GM18519 (cell line): ENCODE results near the gene DIP2C.
"Not testable (repeated sequence)": the region's sequence is repeated elsewhere in the genome, so short reads cannot be mapped to it uniquely, and the experiment has no call there.

Experiments used
- ATAC-seq: cut with Tn5 transposase; IDR thresholded peaks from one replicate; pipeline ENCODE4 v1.9.1; 2021; ENCODE audit warnings: mild to moderate bottlenecking, moderate library complexity; ENCODE audit not compliant: unreplicated experiment, low FRiP score

The DIP2C gene

GRCh38 chr10:618229-618989 lies 71.1 kb downstream of the DIP2C start:
- no peak for ATAC-seq

- no peak for ATAC-seq
These were observed 72.0 kb downstream of the DIP2C start for GRCh38 chr10:617471-617870.

- no peak for ATAC-seq
These were observed 73.8 kb downstream of the DIP2C start for GRCh38 chr10:615583-616152.

GRCh38 chr10:614790-615582 lies 74.5 kb downstream of the DIP2C start:
- no peak for ATAC-seq

GRCh38 chr10:614139-614711 lies 75.2 kb downstream of the DIP2C start:
- no peak for ATAC-seq

- no peak for ATAC-seq
These were observed 76.0 kb downstream of the DIP2C start for GRCh38 chr10:613271-614138.

- ATAC-seq: no peak
These were observed 76.8 kb downstream of the DIP2C start for GRCh38 chr10:612696-613095.

GRCh38 chr10:610642-611305 lies 78.7 kb downstream of the DIP2C start:
- ATAC-seq: not testable (repeated sequence)

GRCh38 chr10:609868-610545 lies 79.5 kb downstream of the DIP2C start:
- no peak for ATAC-seq

- ATAC-seq: no peak
These were observed 80.2 kb downstream of the DIP2C start for GRCh38 chr10:609262-609658.

GRCh38 chr10:608331-609261 lies 80.9 kb downstream of the DIP2C start:
- ATAC-seq: no peak

GRCh38 chr10:607545-608185 lies 81.8 kb downstream of the DIP2C start:
- no peak for ATAC-seq

- ATAC-seq: no peak
These were observed 82.5 kb downstream of the DIP2C start for GRCh38 chr10:606762-607544.

- ATAC-seq: no peak
These were observed 83.7 kb downstream of the DIP2C start for GRCh38 chr10:605632-606325.

- no peak for ATAC-seq
These were observed 84.5 kb downstream of the DIP2C start for GRCh38 chr10:604716-605631.
